Measurements from ENCODE around the gene TMEM267. TPM values are rescaled to one million over a fixed set of nuclear protein-coding genes. Genes with fewer than 3 reads are reported as not detected.

The TMEM267 gene
- polyA plus RNA-seq, 1 donor from 2014 or later, result 8.0 TPM

DNA sequence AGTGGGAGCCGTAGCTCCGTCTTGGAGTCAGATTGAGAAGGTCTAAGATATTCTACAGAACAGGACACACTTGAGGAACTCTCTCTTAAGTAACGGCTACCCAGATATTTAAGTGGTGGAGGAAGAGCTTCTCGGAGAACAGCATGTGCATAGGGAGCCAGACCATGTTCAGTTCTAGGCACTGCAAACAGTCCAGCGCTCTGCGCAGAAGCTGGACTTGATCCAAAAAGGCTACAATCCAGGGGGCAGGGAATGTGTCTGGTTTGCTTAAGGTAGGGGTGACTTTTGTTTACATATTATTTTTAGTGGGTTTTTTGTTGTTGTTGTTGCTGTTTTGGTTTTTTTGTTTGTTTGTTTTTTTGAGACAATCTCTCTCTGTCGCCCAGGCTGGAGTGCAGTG is 54.6 kb downstream of the TMEM267 start:
- Histone ChIP-seq H3K27me3 (ENCODE audit: insufficient read depth, low read depth, low read length) (no peaks in the 10 kb centered on the region), H3K36me3 (ENCODE audit: insufficient read depth, low read length) (no peaks in the 10 kb centered on the region), H3K4me3 (ENCODE audit: low read length) (no peak overlapping the region), H3K79me2 (replicated peaks; ENCODE audit: insufficient read depth, low read length) (no peaks in the 10 kb centered on the region), H3F3A (ENCODE audit: insufficient read depth, low read length, poor library complexity, severe bottlenecking) (no peaks in the 10 kb centered on the region), H2AFZ (ENCODE audit: low read depth, low read length) (no peak overlapping the region), H3K4me2 (ENCODE audit: low read length) (no peak overlapping the region), H4K20me1 (ENCODE audit: insufficient read depth) (no peaks in the 10 kb centered on the region), H3K27ac (ENCODE audit: low read length) (no peak overlapping the region), H3K9me3 (ENCODE audit: low read length) (no peaks in the 10 kb centered on the region), H3K9me2 (ENCODE audit: insufficient read depth, low read length) (no peaks in the 10 kb centered on the region), H3K9ac (ENCODE audit: low read length) (no peak overlapping the region)
- TF ChIP-seq, protein P1, sequence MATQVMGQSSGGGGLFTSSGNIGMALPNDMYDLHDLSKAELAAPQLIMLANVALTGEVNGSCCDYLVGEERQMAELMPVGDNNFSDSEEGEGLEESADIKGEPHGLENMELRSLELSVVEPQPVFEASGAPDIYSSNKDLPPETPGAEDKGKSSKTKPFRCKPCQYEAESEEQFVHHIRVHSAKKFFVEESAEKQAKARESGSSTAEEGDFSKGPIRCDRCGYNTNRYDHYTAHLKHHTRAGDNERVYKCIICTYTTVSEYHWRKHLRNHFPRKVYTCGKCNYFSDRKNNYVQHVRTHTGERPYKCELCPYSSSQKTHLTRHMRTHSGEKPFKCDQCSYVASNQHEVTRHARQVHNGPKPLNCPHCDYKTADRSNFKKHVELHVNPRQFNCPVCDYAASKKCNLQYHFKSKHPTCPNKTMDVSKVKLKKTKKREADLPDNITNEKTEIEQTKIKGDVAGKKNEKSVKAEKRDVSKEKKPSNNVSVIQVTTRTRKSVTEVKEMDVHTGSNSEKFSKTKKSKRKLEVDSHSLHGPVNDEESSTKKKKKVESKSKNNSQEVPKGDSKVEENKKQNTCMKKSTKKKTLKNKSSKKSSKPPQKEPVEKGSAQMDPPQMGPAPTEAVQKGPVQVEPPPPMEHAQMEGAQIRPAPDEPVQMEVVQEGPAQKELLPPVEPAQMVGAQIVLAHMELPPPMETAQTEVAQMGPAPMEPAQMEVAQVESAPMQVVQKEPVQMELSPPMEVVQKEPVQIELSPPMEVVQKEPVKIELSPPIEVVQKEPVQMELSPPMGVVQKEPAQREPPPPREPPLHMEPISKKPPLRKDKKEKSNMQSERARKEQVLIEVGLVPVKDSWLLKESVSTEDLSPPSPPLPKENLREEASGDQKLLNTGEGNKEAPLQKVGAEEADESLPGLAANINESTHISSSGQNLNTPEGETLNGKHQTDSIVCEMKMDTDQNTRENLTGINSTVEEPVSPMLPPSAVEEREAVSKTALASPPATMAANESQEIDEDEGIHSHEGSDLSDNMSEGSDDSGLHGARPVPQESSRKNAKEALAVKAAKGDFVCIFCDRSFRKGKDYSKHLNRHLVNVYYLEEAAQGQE (IDR thresholded peaks at IDR 0.05; ENCODE audit: borderline replicate concordance), result no peak
- TF ChIP-seq POLR2AphosphoS5 (IDR thresholded peaks at IDR 0.05), result no peak
- no peak for TF ChIP-seq EP300 (conservative IDR thresholded peaks at IDR 0.05; ENCODE audit: poor library complexity, severe bottlenecking)
- no peak for TF ChIP-seq RAD21 (conservative IDR thresholded peaks at IDR 0.05)
- no peak for TF ChIP-seq TAF1 (IDR thresholded peaks at IDR 0.05; ENCODE audit: low read depth)
- no peak for TF ChIP-seq EZH2 (IDR thresholded peaks at IDR 0.05; ENCODE audit: borderline replicate concordance, insufficient read depth, low read length, poor library complexity, severe bottlenecking)
- TF ChIP-seq, protein P2, sequence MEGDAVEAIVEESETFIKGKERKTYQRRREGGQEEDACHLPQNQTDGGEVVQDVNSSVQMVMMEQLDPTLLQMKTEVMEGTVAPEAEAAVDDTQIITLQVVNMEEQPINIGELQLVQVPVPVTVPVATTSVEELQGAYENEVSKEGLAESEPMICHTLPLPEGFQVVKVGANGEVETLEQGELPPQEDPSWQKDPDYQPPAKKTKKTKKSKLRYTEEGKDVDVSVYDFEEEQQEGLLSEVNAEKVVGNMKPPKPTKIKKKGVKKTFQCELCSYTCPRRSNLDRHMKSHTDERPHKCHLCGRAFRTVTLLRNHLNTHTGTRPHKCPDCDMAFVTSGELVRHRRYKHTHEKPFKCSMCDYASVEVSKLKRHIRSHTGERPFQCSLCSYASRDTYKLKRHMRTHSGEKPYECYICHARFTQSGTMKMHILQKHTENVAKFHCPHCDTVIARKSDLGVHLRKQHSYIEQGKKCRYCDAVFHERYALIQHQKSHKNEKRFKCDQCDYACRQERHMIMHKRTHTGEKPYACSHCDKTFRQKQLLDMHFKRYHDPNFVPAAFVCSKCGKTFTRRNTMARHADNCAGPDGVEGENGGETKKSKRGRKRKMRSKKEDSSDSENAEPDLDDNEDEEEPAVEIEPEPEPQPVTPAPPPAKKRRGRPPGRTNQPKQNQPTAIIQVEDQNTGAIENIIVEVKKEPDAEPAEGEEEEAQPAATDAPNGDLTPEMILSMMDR (IDR thresholded peaks at IDR 0.05; ENCODE audit: poor library complexity, severe bottlenecking), result no peak
- TF ChIP-seq SMC3 (conservative IDR thresholded peaks at IDR 0.05; ENCODE audit: poor library complexity), result no peak

DNA sequence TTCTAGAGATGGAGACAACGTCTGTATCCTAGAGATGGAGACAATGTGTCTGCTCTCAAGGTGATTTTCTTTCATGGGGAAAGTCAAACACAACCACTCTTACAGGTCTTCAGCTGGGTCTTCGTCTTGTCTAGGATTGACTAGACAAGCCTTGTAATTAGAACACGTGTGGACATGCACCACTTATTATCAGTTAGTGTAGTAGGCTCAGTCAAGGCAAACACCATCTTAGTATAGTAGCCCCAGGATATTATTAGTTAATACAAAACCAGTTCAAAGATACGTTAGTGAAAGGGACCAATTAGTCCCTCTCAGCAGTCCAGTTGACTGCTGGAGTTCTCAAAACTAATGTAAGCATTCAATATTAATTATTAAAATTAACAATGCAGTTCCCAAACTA is 56.4 kb downstream of the TMEM267 start:
- no peak for TF ChIP-seq RAD21 (conservative IDR thresholded peaks at IDR 0.05)
- no peak for TF ChIP-seq TAF1 (IDR thresholded peaks at IDR 0.05; ENCODE audit: low read depth)
- TF ChIP-seq, protein P1 (IDR thresholded peaks at IDR 0.05; ENCODE audit: borderline replicate concordance), result no peak
- TF ChIP-seq EP300 (conservative IDR thresholded peaks at IDR 0.05; ENCODE audit: poor library complexity, severe bottlenecking), result no peak
- H2AFZ ChIP-seq (ENCODE audit: low read depth, low read length), result no peak overlapping the region
- H3K9me2 ChIP-seq (ENCODE audit: insufficient read depth, low read length), result no peaks in the 10 kb centered on the region
- H3K27me3 ChIP-seq (ENCODE audit: insufficient read depth, low read depth, low read length), result no peaks in the 10 kb centered on the region
- no peaks in the 10 kb centered on the region for H3K79me2 ChIP-seq (replicated peaks; ENCODE audit: insufficient read depth, low read length)
- no peaks in the 10 kb centered on the region for H4K20me1 ChIP-seq (ENCODE audit: insufficient read depth)
- H3F3A ChIP-seq (ENCODE audit: insufficient read depth, low read length, poor library complexity, severe bottlenecking), result no peaks in the 10 kb centered on the region
- no peak overlapping the region for H3K4me3 ChIP-seq (ENCODE audit: low read length)
- no peak overlapping the region for H3K4me2 ChIP-seq (ENCODE audit: low read length)
- H3K9ac ChIP-seq (ENCODE audit: low read length), result no peak overlapping the region
- no peaks in the 10 kb centered on the region for H3K36me3 ChIP-seq (ENCODE audit: insufficient read depth, low read length)
- no peak overlapping the region for H3K27ac ChIP-seq (ENCODE audit: low read length)
- H3K9me3 ChIP-seq (ENCODE audit: low read length), result no peaks in the 10 kb centered on the region

All from neural cell (in vitro differentiated cells).